HFFc6 (cell line): ENCODE data around the gene TNS4. TPM values are rescaled to one million over a fixed set of nuclear protein-coding genes. Genes with fewer than 3 reads are reported as not detected.

ENCODE experiments used
- DNase-seq: peaks from one replicate; pipeline ENCODE4 v3.0.0-alpha.2; 2018
- H3K27ac Mint-ChIP-seq: 2 replicates; pipeline ENCODE4 v1.8.0; 2020; ENCODE audit warnings: mild to moderate bottlenecking, mixed read lengths
- H3K27me3 Mint-ChIP-seq: 2 replicates; pipeline ENCODE4 v1.8.0; 2021; ENCODE audit warnings: mild to moderate bottlenecking, moderate library complexity, mixed read lengths; ENCODE audit not compliant: insufficient read depth
- H3K36me3 Mint-ChIP-seq: 2 replicates; pipeline ENCODE4 v1.8.0; 2021; ENCODE audit warnings: low read depth, mixed read lengths
- H3K4me1 Mint-ChIP-seq: 2 replicates; pipeline ENCODE4 v1.8.0; 2020; ENCODE audit warnings: low read depth, mixed read lengths
- H3K4me3 Mint-ChIP-seq: 2 replicates; pipeline ENCODE4 v1.8.0; 2020; ENCODE audit warnings: mild to moderate bottlenecking, moderate library complexity, mixed read lengths
- H3K9me3 Mint-ChIP-seq: 2 replicates; pipeline ENCODE4 v1.8.0; 2020; ENCODE audit warnings: mild to moderate bottlenecking, mixed read lengths
- total RNA-seq, 6 experiments: library from RNA; stranded (reverse); fragmentation: NEBNext Ultra II Directional; extraction: Animal tissue kit (Norgen Biotek cat#: 25700); gene quantifications; 2 replicates in 1 of 6; 3 replicates in 5 of 6; pipeline ENCODE4 v1.2.3, GENCODE V29; 2021
- TF ChIP-seq, protein P1 (sequence below): fragments of 200-600 bp; sonication (generic); IDR thresholded peaks from 2 replicates; pipeline ENCODE4 v1.5.0; 2021; ENCODE audit warnings: antibody characterized with exemption, mild to moderate bottlenecking

Gene TNS4
- total RNA-seq, 6 experiments from 2014 or later = 0.17 TPM; not detected in 5

DNA sequence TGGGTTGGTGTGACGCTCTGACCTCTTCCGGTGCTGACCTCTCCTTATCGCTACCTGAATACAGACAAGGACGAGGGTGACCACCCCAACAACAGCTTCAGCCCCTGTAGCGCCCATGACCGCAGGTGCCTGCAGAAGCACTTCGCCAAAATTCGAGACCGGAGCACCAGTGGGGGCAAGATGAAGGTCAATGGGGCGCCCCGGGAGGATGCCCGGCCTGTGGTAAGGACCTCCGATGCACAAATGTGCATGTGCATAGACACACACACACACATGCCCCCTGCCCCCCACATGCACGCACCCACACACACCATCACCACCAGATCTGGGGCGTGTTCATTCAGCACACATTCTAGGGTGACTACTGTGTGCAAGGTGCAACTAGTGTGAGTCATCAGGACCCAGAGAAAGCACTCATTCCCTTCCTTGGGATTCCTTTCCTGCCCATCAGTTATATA is 48.5 kb downstream of the TNS4 start:
- Mint-ChIP-seq H3K9me3 (no peaks in the 10 kb centered on the region), H3K27me3 (peaks cover 6% of the 10 kb centered on the region; the same call in 1 of the 2 replicates), H3K27ac (peak overlapping the region; percentile 93), H3K4me1 (peaks cover 91% of the 10 kb centered on the region), H3K4me3 (peak overlapping the region; percentile 60), H3K36me3 (peaks cover 33% of the 10 kb centered on the region)
- TF ChIP-seq, protein P1, sequence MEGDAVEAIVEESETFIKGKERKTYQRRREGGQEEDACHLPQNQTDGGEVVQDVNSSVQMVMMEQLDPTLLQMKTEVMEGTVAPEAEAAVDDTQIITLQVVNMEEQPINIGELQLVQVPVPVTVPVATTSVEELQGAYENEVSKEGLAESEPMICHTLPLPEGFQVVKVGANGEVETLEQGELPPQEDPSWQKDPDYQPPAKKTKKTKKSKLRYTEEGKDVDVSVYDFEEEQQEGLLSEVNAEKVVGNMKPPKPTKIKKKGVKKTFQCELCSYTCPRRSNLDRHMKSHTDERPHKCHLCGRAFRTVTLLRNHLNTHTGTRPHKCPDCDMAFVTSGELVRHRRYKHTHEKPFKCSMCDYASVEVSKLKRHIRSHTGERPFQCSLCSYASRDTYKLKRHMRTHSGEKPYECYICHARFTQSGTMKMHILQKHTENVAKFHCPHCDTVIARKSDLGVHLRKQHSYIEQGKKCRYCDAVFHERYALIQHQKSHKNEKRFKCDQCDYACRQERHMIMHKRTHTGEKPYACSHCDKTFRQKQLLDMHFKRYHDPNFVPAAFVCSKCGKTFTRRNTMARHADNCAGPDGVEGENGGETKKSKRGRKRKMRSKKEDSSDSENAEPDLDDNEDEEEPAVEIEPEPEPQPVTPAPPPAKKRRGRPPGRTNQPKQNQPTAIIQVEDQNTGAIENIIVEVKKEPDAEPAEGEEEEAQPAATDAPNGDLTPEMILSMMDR = no peak
- no peak for DNase-seq

DNA sequence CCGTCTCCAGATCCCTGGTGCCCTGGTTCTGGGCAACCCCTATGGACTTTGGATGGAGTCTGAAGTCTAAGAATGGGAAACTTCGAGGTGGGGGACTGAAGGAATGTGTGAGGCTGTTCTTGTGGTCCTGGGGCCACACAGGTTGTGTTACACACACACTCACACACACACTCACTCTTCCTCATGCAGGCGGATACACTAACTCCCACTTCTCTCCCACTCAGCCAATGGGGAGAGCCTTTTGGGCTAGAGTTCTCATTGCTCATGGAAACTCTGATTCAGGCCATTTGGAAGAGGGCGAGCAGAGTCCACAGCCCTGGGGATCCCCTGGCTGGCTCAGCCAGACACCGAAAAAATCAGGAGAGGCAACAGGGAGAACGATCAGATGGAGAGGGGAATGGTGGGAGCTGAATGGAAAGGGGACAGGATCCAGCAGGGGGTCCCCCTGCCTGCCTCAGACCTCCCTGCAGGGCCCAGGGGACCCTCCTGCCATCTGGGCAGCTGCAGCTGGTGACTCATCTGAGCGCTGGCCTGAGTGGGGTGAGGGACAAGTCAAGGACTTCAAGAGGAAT is 49.1 kb downstream of the TNS4 start:
- peak overlapping the region; percentile 93 for H3K27ac Mint-ChIP-seq
- no peaks in the 10 kb centered on the region for H3K9me3 Mint-ChIP-seq
- peaks cover 91% of the 10 kb centered on the region for H3K4me1 Mint-ChIP-seq
- H3K4me3 Mint-ChIP-seq = peak overlapping the region; percentile 60
- peak; percentile 92 for DNase-seq
- peaks cover 6% of the 10 kb centered on the region; the same call in 1 of the 2 replicates for H3K27me3 Mint-ChIP-seq
- H3K36me3 Mint-ChIP-seq = peaks cover 37% of the 10 kb centered on the region
- TF ChIP-seq, protein P1 = no peak

DNA sequence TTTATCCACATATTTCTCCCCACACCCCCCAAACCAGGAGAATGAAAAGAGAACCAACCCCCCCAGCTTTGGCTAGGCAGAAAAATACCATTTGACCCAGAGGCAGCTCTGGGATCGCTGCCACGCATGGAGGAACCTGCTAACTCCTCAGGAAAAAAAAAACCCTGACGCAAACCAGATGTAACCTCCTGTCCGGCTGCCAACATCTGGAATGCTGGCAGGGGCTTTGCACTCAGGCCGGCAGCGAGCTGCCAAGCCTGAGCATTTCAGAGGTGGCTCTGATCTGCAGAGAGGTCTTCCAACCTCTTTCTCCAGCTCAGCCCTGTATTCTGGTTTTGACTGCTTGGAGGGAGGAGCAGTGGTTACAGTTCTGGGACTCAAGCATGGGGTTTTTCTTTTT is 50.0 kb downstream of the TNS4 start:
- Mint-ChIP-seq H3K4me3 (peak overlapping the region; percentile 72), H3K9me3 (no peaks in the 10 kb centered on the region), H3K27me3 (peaks cover 4% of the 10 kb centered on the region; the same call in 1 of the 2 replicates), H3K27ac (peak overlapping the region; percentile 93), H3K36me3 (peaks cover 32% of the 10 kb centered on the region), H3K4me1 (peaks cover 91% of the 10 kb centered on the region)
- TF ChIP-seq, protein P1 = no peak
- no peak for DNase-seq

DNA sequence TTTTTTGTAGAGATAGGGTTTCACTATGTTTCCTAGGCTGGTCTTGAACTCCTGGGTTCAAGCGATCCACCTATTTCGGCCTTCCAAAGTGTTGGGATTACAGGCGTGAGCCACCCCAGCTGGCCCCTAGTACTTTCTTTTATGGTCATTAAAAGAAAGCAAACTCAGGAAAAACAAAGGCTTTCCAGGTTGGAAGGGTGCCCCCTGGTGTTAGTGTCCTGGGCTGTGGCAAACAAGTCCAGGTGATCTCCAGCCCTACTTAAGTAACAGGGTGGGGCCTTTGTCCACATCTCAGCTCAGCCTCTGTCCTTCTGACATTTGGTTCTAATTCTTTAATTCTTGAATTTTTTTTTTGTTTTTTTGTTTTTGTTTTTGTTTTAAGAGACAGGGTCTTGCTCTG is 51.2 kb downstream of the TNS4 start:
- TF ChIP-seq, protein P1 = peak; percentile 82
- no peak overlapping the region for H3K4me3 Mint-ChIP-seq
- no peak for DNase-seq
- no peaks in the 10 kb centered on the region for H3K9me3 Mint-ChIP-seq
- peaks cover 88% of the 10 kb centered on the region for H3K4me1 Mint-ChIP-seq
- H3K36me3 Mint-ChIP-seq = peaks cover 29% of the 10 kb centered on the region
- H3K27me3 Mint-ChIP-seq = peaks cover 4% of the 10 kb centered on the region; the same call in 1 of the 2 replicates
- peak overlapping the region; percentile 93 for H3K27ac Mint-ChIP-seq

DNA sequence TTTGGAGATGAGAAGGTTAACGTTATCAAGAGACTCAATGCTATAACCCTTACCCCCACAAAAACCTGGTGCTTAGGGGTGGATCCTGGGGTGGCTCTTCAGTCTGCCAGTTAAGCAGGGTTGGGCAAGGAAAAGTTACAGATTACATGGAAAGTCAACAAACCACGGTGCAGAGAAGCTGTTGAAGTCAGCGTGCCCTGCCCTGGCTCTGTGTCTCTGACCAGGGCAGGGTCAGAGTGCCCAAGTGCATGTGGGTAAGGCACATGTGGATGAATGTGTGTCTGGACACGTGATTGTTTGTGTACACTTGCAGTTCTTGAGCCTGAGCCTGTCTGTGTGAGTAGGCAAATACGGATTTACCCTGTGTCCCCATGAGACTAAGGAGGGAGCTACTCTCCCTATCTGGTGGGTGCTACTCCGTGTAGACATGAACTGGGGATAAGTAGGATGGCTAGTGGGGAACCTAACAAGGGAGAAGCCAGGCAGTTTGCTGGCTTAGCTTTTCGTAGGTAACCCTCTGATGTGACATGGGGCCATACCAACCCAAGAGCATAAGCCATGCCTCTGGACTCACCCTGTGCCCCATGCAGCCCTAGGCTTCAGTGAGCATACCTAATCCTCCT is 52.7 kb downstream of the TNS4 start:
- peak overlapping the region; percentile 18; the same call in 1 of the 2 replicates for H3K27ac Mint-ChIP-seq
- H3K36me3 Mint-ChIP-seq = peaks cover 24% of the 10 kb centered on the region
- H3K9me3 Mint-ChIP-seq = no peaks in the 10 kb centered on the region
- peaks cover 7% of the 10 kb centered on the region for H3K27me3 Mint-ChIP-seq
- TF ChIP-seq, protein P1 = no peak
- peaks cover 81% of the 10 kb centered on the region for H3K4me1 Mint-ChIP-seq
- no peak for DNase-seq
- peak overlapping the region; percentile 27; the same call in 1 of the 2 replicates for H3K4me3 Mint-ChIP-seq
